A549 (cell line): ENCODE data around the gene NR3C1.

Source experiments
- BHLHE40 ChIP-seq: IDR thresholded peaks from 2 replicates; pipeline ENCODE4 v1.6.1; 2012; ENCODE audit warnings: low read depth, low read length, inconsistent platforms
- CEBPB ChIP-seq, 2 experiments: fragments of >200 bp in 1 of 2; sonication (Bioruptor Twin) in 1 of 2; formaldehyde crosslinking in 1 of 2; IDR thresholded peaks; 2 replicates each; pipeline ENCODE4 v1.6.1; 2012 to 2016
- EP300 ChIP-seq, 2 experiments: fragments of >200 bp; sonication (Bioruptor Twin); formaldehyde crosslinking; IDR thresholded peaks; 2 replicates in 1 of 2; 3 replicates in 1 of 2; pipeline ENCODE4 v1.6.1; 2016 to 2017
- MAZ ChIP-seq: fragments of 150-350 bp; IDR thresholded peaks from 2 replicates; pipeline ENCODE4 v1.6.1; 2014; ENCODE audit warnings: antibody characterized with exemption, low read depth, low read length, borderline replicate concordance
- MYC ChIP-seq: IDR thresholded peaks from 2 replicates; pipeline ENCODE4 v1.6.1; 2012; ENCODE audit warnings: mild to moderate bottlenecking, inconsistent platforms, low read length, improper control_type of control experiment, borderline replicate concordance
- POLR2A ChIP-seq: IDR thresholded peaks from 2 replicates; pipeline ENCODE4 v1.6.1; 2012; ENCODE audit warnings: mild to moderate bottlenecking, low read length
- RFX5 ChIP-seq: fragments of 450-650 bp; IDR thresholded peaks from 2 replicates; pipeline ENCODE4 v1.7.1; 2014; ENCODE audit warnings: antibody characterized with exemption, mild to moderate bottlenecking, moderate library complexity
- RNF2 ChIP-seq: fragments of 200-600 bp; sonication (generic); IDR thresholded peaks from 2 replicates; pipeline ENCODE4 v1.6.1; 2016; ENCODE audit warnings: low read depth, mild to moderate bottlenecking, antibody characterized with exemption, moderate library complexity, borderline replicate concordance
- ZFP36 ChIP-seq: fragments of 450-650 bp; IDR thresholded peaks from 2 replicates; pipeline ENCODE4 v1.6.1; 2014; ENCODE audit warnings: borderline replicate concordance; ENCODE audit not compliant: partially characterized antibody
- TF ChIP-seq, protein P1 (sequence below): fragments of >200 bp; sonication (Bioruptor Twin); formaldehyde crosslinking; IDR thresholded peaks from 3 replicates; pipeline ENCODE4 v1.5.1; 2016
- TF ChIP-seq, protein P2 (sequence below): fragments of 250-450 bp; sonication (Bioruptor Pico); IDR thresholded peaks from 2 replicates; pipeline ENCODE4 v1.5.0; 2021; ENCODE audit warnings: mild to moderate bottlenecking, moderate library complexity, borderline replicate concordance

DNA sequence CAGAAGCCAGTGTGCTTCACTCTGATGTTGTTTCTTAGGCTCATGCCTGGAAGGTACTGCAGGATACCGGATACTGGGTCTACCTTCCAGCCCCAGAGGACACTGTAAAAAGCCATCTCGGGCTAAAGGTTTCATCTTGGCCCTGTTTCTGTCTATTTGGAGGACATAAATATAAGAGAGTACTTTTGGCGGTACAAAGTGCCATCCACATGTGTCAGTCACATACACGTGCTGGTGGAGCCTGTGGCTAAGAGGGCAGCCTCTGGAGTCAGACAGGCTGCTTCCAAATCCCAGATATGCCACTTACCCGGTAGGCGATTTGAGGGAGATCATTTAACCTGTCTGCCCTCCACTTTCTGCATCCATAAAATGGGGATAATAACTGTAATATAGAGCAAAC is 160.4 kb downstream of the NR3C1 start:
- TF ChIP-seq, protein P1, sequence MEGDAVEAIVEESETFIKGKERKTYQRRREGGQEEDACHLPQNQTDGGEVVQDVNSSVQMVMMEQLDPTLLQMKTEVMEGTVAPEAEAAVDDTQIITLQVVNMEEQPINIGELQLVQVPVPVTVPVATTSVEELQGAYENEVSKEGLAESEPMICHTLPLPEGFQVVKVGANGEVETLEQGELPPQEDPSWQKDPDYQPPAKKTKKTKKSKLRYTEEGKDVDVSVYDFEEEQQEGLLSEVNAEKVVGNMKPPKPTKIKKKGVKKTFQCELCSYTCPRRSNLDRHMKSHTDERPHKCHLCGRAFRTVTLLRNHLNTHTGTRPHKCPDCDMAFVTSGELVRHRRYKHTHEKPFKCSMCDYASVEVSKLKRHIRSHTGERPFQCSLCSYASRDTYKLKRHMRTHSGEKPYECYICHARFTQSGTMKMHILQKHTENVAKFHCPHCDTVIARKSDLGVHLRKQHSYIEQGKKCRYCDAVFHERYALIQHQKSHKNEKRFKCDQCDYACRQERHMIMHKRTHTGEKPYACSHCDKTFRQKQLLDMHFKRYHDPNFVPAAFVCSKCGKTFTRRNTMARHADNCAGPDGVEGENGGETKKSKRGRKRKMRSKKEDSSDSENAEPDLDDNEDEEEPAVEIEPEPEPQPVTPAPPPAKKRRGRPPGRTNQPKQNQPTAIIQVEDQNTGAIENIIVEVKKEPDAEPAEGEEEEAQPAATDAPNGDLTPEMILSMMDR: no peak
- TF ChIP-seq POLR2A (no peak), RNF2 (no peak), BHLHE40 (no peak), RFX5 (no peak), EP300 (IDR thresholded peaks at IDR 0.05) (no peak), MYC (no peak), CEBPB (IDR thresholded peaks at IDR 0.05) (no peak), MAZ (no peak), ZFP36 (no peak)
- TF ChIP-seq, protein P2, sequence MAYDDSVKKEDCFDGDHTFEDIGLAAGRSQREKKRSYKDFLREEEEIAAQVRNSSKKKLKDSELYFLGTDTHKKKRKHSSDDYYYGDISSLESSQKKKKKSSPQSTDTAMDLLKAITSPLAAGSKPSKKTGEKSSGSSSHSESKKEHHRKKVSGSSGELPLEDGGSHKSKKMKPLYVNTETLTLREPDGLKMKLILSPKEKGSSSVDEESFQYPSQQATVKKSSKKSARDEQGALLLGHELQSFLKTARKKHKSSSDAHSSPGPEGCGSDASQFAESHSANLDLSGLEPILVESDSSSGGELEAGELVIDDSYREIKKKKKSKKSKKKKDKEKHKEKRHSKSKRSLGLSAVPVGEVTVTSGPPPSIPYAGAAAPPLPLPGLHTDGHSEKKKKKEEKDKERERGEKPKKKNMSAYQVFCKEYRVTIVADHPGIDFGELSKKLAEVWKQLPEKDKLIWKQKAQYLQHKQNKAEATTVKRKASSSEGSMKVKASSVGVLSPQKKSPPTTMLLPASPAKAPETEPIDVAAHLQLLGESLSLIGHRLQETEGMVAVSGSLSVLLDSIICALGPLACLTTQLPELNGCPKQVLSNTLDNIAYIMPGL (CRISPR knock-in tag): no peak
